GM20000 (cell line): ENCODE data around the gene CD63.

ENCODE experiments used
- DNase-seq: peaks from one replicate; pipeline ENCODE4 v3.0.0; 2012; ENCODE audit warnings: low spot score
- TF ChIP-seq, protein P1 (sequence below): IDR thresholded peaks from 2 replicates; pipeline ENCODE4 v1.5.1; 2012; ENCODE audit warnings: mild to moderate bottlenecking, control low read depth; ENCODE audit errors: extremely low read depth, missing control alignments

CD63 gene

GRCh38 chr12:55696796-55697462 lies 31.9 kb downstream of the CD63 start:
- DNase-seq: no peak
- TF ChIP-seq, protein P1, sequence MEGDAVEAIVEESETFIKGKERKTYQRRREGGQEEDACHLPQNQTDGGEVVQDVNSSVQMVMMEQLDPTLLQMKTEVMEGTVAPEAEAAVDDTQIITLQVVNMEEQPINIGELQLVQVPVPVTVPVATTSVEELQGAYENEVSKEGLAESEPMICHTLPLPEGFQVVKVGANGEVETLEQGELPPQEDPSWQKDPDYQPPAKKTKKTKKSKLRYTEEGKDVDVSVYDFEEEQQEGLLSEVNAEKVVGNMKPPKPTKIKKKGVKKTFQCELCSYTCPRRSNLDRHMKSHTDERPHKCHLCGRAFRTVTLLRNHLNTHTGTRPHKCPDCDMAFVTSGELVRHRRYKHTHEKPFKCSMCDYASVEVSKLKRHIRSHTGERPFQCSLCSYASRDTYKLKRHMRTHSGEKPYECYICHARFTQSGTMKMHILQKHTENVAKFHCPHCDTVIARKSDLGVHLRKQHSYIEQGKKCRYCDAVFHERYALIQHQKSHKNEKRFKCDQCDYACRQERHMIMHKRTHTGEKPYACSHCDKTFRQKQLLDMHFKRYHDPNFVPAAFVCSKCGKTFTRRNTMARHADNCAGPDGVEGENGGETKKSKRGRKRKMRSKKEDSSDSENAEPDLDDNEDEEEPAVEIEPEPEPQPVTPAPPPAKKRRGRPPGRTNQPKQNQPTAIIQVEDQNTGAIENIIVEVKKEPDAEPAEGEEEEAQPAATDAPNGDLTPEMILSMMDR: no peak

GRCh38 chr12:55696141-55696540 lies 32.7 kb downstream of the CD63 start:
- DNase-seq: no peak
- TF ChIP-seq, protein P1: no peak

- no peak for DNase-seq
- TF ChIP-seq, protein P1: no peak
Measured at GRCh38 chr12:55695349-55695748, 33.5 kb downstream of the CD63 start.

GRCh38 chr12:55694651-55695050 lies 34.2 kb downstream of the CD63 start:
- TF ChIP-seq, protein P1: no peak

DNA sequence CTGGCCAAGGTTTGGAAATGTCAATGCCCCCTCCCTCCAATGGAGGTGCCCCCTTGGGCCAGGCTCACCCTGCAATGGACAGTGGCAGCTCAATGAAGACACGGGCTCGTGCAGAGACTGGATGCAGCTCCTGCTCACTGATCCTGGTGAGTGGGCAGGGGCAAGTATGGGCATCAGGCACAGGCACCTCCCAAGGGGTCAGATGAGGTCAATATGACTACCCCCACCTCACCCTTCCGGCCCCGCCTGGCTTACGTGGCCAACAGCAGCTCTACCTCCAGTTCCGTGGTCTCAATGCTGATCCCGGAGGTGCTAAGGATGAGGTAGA lies 34.7 kb downstream of the CD63 start:
- no peak for DNase-seq
- TF ChIP-seq, protein P1: no peak

More at GRCh38 chr12:55694651-55695050, 34.2 kb downstream of the CD63 start:
- no peak for DNase-seq

GRCh38 chr12:55693323-55694187 lies 35.3 kb downstream of the CD63 start:
- TF ChIP-seq, protein P1: no peak
- DNase-seq: no peak

DNA sequence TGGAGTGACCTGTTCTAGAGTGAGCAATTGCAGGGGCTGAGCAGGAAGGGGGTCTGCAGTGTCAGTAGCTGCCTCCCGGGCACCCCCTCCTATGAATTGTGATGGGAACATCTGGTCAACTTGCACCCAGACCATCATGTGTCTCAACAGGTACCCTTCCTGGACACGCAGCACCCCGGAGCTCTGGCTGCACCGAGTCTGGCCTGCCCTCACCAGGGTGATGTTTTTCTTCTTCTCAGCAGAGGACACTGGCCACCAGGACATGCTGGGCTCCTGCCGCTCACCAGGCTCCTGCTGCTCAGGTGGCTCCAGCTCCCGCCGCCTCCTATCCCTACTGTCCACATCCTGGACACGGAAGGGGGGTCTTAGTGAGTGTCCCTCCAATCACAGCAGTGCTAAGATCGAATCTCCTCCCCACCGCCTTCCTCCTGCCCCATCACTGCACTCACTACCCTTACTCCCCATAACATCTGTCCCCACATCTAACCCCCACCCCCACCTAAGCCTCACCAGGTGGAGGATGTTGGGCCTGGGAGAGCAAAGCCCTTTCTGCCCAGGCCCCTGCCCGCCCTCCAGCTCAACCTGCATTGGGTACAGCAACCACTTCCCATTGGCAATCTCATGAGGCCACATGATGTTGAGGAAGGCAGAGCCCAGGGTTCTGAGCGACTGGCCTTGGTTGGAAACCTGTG lies 36.0 kb downstream of the CD63 start:
- no peak for DNase-seq
- TF ChIP-seq, protein P1: no peak
